ENCODE data around the gene EVI2A.

Gene EVI2A

DNA sequence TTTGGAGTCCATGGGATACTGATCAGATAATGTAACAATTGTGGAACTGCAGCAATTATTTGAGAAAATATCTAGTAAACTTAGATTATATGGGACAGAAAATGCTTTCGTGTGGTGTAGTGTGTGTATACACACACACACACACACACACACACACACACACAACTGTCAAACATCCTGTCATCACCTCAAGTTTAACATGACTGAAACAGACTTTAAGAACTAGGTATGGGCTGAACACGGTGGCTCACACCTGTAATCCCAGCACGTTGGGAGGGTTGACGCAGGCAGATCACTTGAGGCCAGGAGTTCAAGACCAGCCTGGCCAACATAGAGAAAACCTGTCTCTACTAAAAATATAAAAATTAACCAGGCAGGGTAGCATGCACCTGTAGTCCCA lies 544 bp upstream of the EVI2A start:
- no peak overlapping the region for H3K4me3 ChIP-seq (replicated peaks in 1 of 2; ENCODE audit: low read depth in 2 of 2, low read length in 2 of 2)
- no peak for DNase-seq (ENCODE audit: low read depth in 2 of 2)
- TF ChIP-seq, protein P1, sequence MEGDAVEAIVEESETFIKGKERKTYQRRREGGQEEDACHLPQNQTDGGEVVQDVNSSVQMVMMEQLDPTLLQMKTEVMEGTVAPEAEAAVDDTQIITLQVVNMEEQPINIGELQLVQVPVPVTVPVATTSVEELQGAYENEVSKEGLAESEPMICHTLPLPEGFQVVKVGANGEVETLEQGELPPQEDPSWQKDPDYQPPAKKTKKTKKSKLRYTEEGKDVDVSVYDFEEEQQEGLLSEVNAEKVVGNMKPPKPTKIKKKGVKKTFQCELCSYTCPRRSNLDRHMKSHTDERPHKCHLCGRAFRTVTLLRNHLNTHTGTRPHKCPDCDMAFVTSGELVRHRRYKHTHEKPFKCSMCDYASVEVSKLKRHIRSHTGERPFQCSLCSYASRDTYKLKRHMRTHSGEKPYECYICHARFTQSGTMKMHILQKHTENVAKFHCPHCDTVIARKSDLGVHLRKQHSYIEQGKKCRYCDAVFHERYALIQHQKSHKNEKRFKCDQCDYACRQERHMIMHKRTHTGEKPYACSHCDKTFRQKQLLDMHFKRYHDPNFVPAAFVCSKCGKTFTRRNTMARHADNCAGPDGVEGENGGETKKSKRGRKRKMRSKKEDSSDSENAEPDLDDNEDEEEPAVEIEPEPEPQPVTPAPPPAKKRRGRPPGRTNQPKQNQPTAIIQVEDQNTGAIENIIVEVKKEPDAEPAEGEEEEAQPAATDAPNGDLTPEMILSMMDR (IDR thresholded peaks at IDR 0.05; ENCODE audit: low read depth, low read length) = no peak

DNA sequence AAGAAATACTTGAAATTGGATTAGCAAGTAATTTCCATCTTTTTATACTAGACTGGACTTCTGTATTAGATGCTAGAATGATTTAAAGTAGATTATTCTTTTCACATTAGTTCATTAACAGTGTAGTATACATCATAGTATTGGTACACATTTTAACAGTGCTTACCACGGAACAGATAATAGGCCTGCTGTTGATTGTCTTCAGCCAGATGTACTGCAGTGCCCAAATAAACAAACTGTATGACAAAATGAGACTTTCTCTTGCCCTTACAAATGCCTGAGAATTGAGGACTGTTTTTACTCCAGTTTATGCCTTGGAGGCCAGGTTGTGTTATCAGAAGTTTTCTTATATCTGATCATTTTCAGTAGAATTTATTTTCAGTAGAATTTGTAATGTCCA lies 631 bp downstream of the EVI2A start:
- H3K4me3 ChIP-seq (replicated peaks in 1 of 2; ENCODE audit: low read depth in 2 of 2, low read length in 2 of 2) = peak overlapping the region in 1 of 2 donors; percentile 26
- TF ChIP-seq, protein P1 (IDR thresholded peaks at IDR 0.05; ENCODE audit: low read depth, low read length) = no peak
- peak; percentile 40 to 43 for DNase-seq (ENCODE audit: low read depth in 2 of 2)

DNA sequence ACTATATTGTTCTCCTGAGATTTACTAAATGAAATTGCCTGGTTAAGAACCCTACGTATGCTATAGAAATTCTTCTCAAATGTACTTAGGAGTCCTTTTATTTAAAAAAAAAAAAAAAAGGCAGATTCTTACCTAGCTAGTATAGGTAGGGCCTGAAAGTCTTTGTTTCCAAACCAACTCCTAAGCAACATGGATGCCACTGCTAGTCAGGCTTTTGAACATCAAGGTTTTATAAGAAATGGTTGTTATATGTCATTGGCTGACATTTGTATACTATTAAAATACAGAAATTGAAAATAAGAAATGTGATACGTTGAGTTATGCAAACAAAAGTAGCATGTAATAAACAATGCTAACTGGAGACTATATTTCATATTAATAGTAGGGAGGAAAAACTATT lies 1.2 kb downstream of the EVI2A start:
- TF ChIP-seq, protein P1 (IDR thresholded peaks at IDR 0.05; ENCODE audit: low read depth, low read length) = no peak
- no peak overlapping the region for H3K4me3 ChIP-seq (replicated peaks in 1 of 2; ENCODE audit: low read depth in 2 of 2, low read length in 2 of 2)
- DNase-seq (ENCODE audit: low read depth in 2 of 2) = no peak

DNA sequence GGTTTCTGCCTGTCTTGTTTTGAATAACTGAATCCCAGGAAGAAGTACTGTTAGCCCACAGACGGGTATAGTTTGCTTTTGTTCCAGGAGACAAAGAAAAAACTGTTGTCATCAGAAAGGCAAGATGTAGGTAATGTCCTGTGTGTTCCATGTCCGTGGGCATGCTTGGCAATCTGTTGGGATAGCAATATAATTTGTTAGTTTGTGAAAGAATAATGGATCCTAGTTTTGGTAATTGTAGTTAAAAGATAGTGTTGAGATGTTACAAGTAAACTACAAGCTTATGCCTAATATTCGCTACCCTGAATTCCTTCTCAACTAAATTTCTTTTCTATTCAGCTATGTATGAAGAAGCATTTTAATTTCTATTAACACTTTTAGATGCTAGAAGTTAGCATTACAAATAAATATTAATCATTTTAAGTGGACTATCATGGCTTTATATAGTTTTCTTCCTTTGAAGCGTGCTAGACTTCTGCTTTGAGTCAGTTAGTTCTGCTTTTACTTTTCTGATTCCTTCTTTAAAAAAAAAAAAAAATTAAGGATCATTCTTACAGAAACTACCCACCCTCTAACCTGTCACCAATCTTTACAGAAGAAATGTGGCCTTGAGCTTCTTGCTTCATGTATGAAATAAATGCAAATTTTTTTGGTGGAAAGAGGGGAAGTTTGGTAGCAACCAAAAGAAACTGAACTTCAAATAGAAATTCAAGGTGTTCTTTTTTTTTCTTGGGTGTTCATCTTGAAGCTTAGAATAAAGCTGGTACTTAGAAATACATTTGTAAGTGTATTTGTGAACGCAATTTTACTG lies 2.4 kb downstream of the EVI2A start:
- DNase-seq (ENCODE audit: low read depth in 2 of 2) = no peak
- TF ChIP-seq, protein P1 (IDR thresholded peaks at IDR 0.05; ENCODE audit: low read depth, low read length) = no peak
- no peak overlapping the region for H3K4me3 ChIP-seq (replicated peaks in 1 of 2; ENCODE audit: low read depth in 2 of 2, low read length in 2 of 2)

DNA sequence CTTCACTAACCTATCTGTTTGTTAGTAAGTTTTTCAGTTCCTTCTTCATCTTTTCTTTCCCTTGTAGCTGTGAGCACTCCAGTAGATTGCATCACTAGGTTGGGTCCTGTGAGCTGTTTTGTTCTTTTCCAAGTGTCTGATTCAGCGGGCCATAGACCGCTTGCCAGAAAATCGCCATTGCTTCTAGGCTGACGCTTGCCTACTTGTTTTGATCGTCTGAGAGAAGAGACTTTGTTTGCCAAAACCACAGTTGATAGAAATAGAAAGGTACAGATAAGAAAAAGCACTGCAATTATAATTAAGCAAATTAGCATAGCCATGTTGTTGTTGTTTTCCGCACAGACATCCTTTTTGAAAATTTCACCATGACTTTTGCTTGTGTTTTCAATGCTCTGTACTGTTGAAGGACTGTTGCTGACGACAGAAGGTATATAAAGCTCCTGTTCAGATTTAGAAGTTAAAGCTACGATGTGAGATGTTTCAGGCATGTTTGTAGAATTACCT lies 3.1 kb downstream of the EVI2A start:
- TF ChIP-seq, protein P1 (IDR thresholded peaks at IDR 0.05; ENCODE audit: low read depth, low read length) = no peak
- H3K4me3 ChIP-seq (replicated peaks in 1 of 2; ENCODE audit: low read depth in 2 of 2, low read length in 2 of 2) = no peak overlapping the region
- DNase-seq (ENCODE audit: low read depth in 2 of 2) = peak; percentile 87 to 92

DNA sequence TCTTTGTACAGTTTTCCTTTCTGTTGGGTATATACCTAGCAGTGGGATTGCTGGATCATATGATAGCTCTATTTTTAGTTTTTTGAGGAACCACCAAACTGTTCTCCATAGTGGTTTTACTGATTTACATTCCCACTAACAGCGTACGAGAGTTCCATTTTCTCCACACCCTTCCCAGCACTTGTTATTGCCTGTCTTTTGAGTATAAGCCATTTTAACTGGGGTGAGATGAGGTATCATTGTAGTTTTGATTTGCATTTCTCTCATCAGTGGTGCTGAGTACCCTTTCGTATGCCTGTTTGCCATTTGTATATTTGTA lies 6.7 kb downstream of the EVI2A start:
- H3K4me3 ChIP-seq (replicated peaks in 1 of 2; ENCODE audit: low read depth in 2 of 2, low read length in 2 of 2) = no peak overlapping the region
- no peak for DNase-seq (ENCODE audit: low read depth in 2 of 2)

More for the DNA sequence above, 6.7 kb downstream of the EVI2A start:
- TF ChIP-seq, protein P1 (IDR thresholded peaks at IDR 0.05; ENCODE audit: low read depth, low read length) = no peak

All from cardiac fibroblast (primary cell).